ENCODE results near the gene C3orf70.

The C3orf70 gene

DNA sequence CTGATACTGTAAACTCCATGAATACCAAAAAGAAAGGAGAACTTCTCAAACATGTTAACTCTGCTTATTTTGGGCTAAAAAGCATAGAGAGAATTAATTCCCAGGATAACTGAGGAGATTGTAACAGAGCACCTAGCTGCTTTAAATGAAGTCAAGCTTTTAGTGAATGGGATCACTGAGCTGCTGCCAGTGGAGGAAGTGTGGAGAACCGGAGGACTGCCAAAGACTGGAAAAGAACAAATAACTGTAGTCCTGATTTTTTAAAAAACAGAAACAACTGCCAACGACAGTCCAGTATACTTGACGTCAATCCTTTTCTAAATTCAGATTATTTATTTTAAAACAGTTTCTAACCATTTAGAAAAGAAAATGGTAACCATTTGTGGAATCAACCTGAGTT, 3.3 kb downstream of the C3orf70 start:
- H3K4me3 ChIP-seq (ENCODE audit: low read depth, low read length), result no peak overlapping the region
- TF ChIP-seq, protein P1, sequence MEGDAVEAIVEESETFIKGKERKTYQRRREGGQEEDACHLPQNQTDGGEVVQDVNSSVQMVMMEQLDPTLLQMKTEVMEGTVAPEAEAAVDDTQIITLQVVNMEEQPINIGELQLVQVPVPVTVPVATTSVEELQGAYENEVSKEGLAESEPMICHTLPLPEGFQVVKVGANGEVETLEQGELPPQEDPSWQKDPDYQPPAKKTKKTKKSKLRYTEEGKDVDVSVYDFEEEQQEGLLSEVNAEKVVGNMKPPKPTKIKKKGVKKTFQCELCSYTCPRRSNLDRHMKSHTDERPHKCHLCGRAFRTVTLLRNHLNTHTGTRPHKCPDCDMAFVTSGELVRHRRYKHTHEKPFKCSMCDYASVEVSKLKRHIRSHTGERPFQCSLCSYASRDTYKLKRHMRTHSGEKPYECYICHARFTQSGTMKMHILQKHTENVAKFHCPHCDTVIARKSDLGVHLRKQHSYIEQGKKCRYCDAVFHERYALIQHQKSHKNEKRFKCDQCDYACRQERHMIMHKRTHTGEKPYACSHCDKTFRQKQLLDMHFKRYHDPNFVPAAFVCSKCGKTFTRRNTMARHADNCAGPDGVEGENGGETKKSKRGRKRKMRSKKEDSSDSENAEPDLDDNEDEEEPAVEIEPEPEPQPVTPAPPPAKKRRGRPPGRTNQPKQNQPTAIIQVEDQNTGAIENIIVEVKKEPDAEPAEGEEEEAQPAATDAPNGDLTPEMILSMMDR (IDR thresholded peaks at IDR 0.05; ENCODE audit: low read depth, low read length), result no peak
- TF ChIP-seq POLR2A (IDR thresholded peaks at IDR 0.05; ENCODE audit: extremely low read depth, insufficient read length), result no peak
- no peak for TF ChIP-seq MYC (IDR thresholded peaks at IDR 0.05; ENCODE audit: low read depth, low read length)
- no peak for TF ChIP-seq MAX (IDR thresholded peaks at IDR 0.05; ENCODE audit: low read depth, low read length)
- no peak for DNase-seq (ENCODE audit: low read depth)

DNA sequence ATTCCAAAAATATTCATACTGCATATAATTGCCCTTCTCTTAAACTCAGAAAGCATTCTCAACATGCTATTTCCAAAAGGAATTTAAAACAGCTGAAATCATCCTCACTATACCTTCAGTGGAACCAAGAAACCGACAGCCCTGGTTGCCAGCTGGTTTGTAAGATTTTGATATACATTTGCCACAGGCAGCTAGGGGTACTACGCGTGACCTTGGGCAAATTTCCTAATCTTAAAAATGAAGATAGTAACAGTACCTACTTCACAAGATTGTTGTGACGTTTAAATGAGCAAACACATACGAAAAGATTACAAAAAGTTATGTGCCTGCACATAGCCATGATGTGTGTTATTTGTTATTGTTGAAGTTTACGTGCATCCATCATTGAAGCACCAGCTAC, 7.3 kb downstream of the C3orf70 start:
- DNase-seq (ENCODE audit: low read depth), result no peak
- no peak for TF ChIP-seq POLR2A (IDR thresholded peaks at IDR 0.05; ENCODE audit: extremely low read depth, insufficient read length)
- no peak for TF ChIP-seq MAX (IDR thresholded peaks at IDR 0.05; ENCODE audit: low read depth, low read length)
- TF ChIP-seq, protein P1 (IDR thresholded peaks at IDR 0.05; ENCODE audit: low read depth, low read length), result no peak
- TF ChIP-seq MYC (IDR thresholded peaks at IDR 0.05; ENCODE audit: low read depth, low read length), result no peak
- H3K4me3 ChIP-seq (ENCODE audit: low read depth, low read length), result no peak overlapping the region

- no peak overlapping the region for H3K4me3 ChIP-seq (ENCODE audit: low read depth, low read length)
- TF ChIP-seq POLR2A (IDR thresholded peaks at IDR 0.05; ENCODE audit: extremely low read depth, insufficient read length) (no peak), MAX (IDR thresholded peaks at IDR 0.05; ENCODE audit: low read depth, low read length) (no peak), MYC (IDR thresholded peaks at IDR 0.05; ENCODE audit: low read depth, low read length) (no peak)
- TF ChIP-seq, protein P1 (IDR thresholded peaks at IDR 0.05; ENCODE audit: low read depth, low read length), result no peak
- no peak for DNase-seq (ENCODE audit: low read depth)
Measured at GRCh38 chr3:185144784-185145183, 8.1 kb downstream of the C3orf70 start.

GRCh38 chr3:185137821-185138220, 15.0 kb downstream of the C3orf70 start:
- H3K4me3 ChIP-seq (ENCODE audit: low read depth, low read length), result no peak overlapping the region
- no peak for DNase-seq (ENCODE audit: low read depth)
- TF ChIP-seq MYC (IDR thresholded peaks at IDR 0.05; ENCODE audit: low read depth, low read length), result no peak
- TF ChIP-seq POLR2A (IDR thresholded peaks at IDR 0.05; ENCODE audit: extremely low read depth, insufficient read length), result no peak
- TF ChIP-seq, protein P1 (IDR thresholded peaks at IDR 0.05; ENCODE audit: low read depth, low read length), result no peak
- TF ChIP-seq MAX (IDR thresholded peaks at IDR 0.05; ENCODE audit: low read depth, low read length), result no peak

DNA sequence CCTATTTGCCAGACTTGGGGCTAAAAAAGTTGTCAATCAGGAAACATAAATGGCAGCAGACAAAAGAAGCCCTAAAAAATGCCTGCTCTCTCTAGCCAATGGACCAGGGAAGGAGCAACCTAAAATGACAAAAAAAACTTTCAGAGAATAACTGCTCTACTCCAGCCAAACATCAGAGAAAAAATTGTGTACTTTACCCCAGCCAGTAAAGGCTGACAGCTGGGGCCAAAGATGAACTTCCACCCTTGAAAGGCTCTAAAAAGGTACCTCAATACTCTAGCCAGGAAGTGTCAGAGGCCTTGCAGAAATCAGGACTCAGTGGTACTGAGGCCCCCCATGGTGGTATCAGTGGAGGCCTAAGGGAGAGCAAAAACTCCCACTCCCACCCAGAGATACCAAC, 18.4 kb downstream of the C3orf70 start:
- no peak overlapping the region for H3K4me3 ChIP-seq (ENCODE audit: low read depth, low read length)
- DNase-seq (ENCODE audit: low read depth), result no peak
- TF ChIP-seq POLR2A (IDR thresholded peaks at IDR 0.05; ENCODE audit: extremely low read depth, insufficient read length) (no peak), MYC (IDR thresholded peaks at IDR 0.05; ENCODE audit: low read depth, low read length) (no peak), MAX (IDR thresholded peaks at IDR 0.05; ENCODE audit: low read depth, low read length) (no peak)
- TF ChIP-seq, protein P1 (IDR thresholded peaks at IDR 0.05; ENCODE audit: low read depth, low read length), result no peak

Measured in NB4 (cell line).